Measurements from ENCODE around the gene BAG1. TPM values are rescaled to one million over a fixed set of nuclear protein-coding genes. Genes with fewer than 3 reads are reported as not detected.

BAG1 gene
- total and polyA plus RNA-seq, 2 of the 13 experiments (the other 11 are each of a cell fraction or from before 2014, with no cell fraction given) = 23.1 to 59.5 TPM

DNA sequence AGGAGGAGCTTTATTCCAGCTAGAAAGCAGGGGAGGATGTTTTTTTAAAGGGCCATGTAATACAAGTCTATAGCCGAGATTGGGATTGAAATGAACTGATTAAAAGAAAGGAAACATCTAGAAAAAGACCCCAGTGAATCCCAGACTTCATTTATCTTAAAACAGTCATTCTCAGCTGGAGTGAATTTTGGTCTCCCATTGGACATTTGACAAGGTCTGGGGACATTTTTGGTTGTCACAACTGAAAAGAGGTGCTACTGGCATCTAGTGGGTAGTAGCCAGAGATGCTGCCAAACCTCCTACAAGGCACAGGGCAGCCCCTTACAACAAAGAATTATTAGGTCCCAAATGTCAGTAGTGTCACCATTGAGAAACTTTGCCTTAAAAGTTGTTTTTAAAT is 40.8 kb downstream of the BAG1 start:
- POLR2A ChIA-PET = no interaction called here
- peak; percentile 25; the same call in 1 of the 2 replicates for TF ChIP-seq CTCF (CRISPR knock-in tag; IDR thresholded peaks at IDR 0.05)
- no peak for TF ChIP-seq ATF7-NPFF (CRISPR knock-in tag; IDR thresholded peaks at IDR 0.05; ENCODE audit: low read depth)
- no peak for TF ChIP-seq FOXO4 (CRISPR knock-in tag; conservative IDR thresholded peaks at IDR 0.05)
- Histone ChIP-seq H3K4me3 (replicated peaks in 1 of 3; ENCODE audit: insufficient read depth in 1 of 3, low read depth in 2 of 3, low read length in 3 of 3) (no peak overlapping the region), H3K79me2 (ENCODE audit: insufficient read depth, low read length) (no peaks in the 10 kb centered on the region), H3K4me1 (ENCODE audit: insufficient read depth, low read length) (peaks cover 11% of the 10 kb centered on the region), H2AFZ (ENCODE audit: low read length) (no peak overlapping the region), H3K27me3 (ENCODE audit: control insufficient read depth in 1 of 2, insufficient read depth in 2 of 2, low read length in 2 of 2) (peaks cover 0 to 8% of the 10 kb centered on the region in 2 experiments; a peak in 3 of 5 replicates), H3K9me3 (ENCODE audit: low read length) (no peaks in the 10 kb centered on the region), H3K27ac (ENCODE audit: extremely low read length, insufficient read depth, low read length) (no peak overlapping the region), H3K9ac (ENCODE audit: insufficient read depth, low read depth, low read length) (no peak overlapping the region), H4K20me1 (ENCODE audit: insufficient read depth, low read length) (no peaks in the 10 kb centered on the region), H3K4me2 (ENCODE audit: low read depth, low read length) (no peak overlapping the region), H3K36me3 (replicated peaks in 1 of 2; ENCODE audit: control insufficient read depth in 1 of 2, insufficient read depth in 2 of 2, low read length in 2 of 2) (no peaks in the 10 kb centered on the region)
- in situ Hi-C loops (cut with HindIII; ENCODE audit: extremely low pct_ligation_motif_present, low pct_unique_long_range_greater_than_20kb) (no loop called here), intact Hi-C loops (cut with micrococcal nuclease; ENCODE audit: unreplicated experiment) (loop anchor here (2.0 kb wide), 1 partner anchor 51 kb away; no protein-coding TSS in a partner anchor)
- no peak for DNase-seq (ENCODE audit: low spot score)
- no peak for FAIRE-seq
- no TSS peak for BruUV-seq (replicated peaks)
- ATAC-seq = no peak
- CTCF ChIA-PET (ENCODE audit: low intra/inter-chr PET ratio, low total read pairs) = interaction anchor here (5.0 kb wide), 1 partner anchor 142 kb away, joined by 80 read pairs; no protein-coding TSS in a partner anchor
- 0% methylated on average over 1 of the region's 1 CpG for WGBS (ENCODE audit: low lambda C conversion rate)

DNA sequence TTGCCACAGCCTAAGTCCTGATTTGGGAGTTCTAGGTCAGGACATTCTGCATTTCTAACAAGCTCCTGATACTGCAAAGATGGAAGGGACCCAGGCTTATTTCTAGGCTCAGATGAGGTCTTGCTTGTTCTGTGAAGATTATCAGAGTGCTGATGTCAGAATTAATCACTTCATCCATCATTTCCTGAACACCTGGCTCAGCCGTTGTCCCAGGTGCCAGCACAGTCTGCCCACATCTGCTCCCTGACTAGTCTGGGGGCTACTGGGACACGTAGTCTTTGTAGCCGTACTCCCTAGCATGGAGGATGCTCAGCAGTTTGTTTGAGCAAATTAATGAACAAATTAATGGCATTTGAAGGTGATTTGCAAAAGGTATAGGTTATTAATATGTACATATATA is 42.5 kb downstream of the BAG1 start:
- BruUV-seq (replicated peaks) = no TSS peak
- intact Hi-C loops (cut with micrococcal nuclease; ENCODE audit: unreplicated experiment) = no loop called here
- no peak for DNase-seq (ENCODE audit: low spot score)
- Histone ChIP-seq H3K4me3 (replicated peaks in 1 of 3; ENCODE audit: insufficient read depth in 1 of 3, low read depth in 2 of 3, low read length in 3 of 3) (no peak overlapping the region), H3K9me3 (ENCODE audit: low read length) (no peaks in the 10 kb centered on the region), H4K20me1 (ENCODE audit: insufficient read depth, low read length) (no peaks in the 10 kb centered on the region), H3K4me1 (ENCODE audit: insufficient read depth, low read length) (peaks cover 5% of the 10 kb centered on the region; the same call in 1 of the 2 replicates), H3K27me3 (ENCODE audit: control insufficient read depth in 1 of 2, insufficient read depth in 2 of 2, low read length in 2 of 2) (peaks cover 0 to 8% of the 10 kb centered on the region in 2 experiments; a peak in 2 of 5 replicates), H2AFZ (ENCODE audit: low read length) (no peak overlapping the region), H3K9ac (ENCODE audit: insufficient read depth, low read depth, low read length) (no peak overlapping the region), H3K36me3 (replicated peaks in 1 of 2; ENCODE audit: control insufficient read depth in 1 of 2, insufficient read depth in 2 of 2, low read length in 2 of 2) (no peaks in the 10 kb centered on the region), H3K4me2 (ENCODE audit: low read depth, low read length) (no peak overlapping the region), H3K79me2 (ENCODE audit: insufficient read depth, low read length) (no peaks in the 10 kb centered on the region), H3K27ac (ENCODE audit: extremely low read length, insufficient read depth, low read length) (no peak overlapping the region)
- ATAC-seq = no peak
- FAIRE-seq = no peak
- ChIA-PET POLR2A (no interaction called here), CTCF (ENCODE audit: low intra/inter-chr PET ratio, low total read pairs) (interaction anchor here (5.0 kb wide), 1 partner anchor 141 kb away, joined by 80 read pairs; no protein-coding TSS in a partner anchor)
- in situ Hi-C loops (cut with HindIII; ENCODE audit: extremely low pct_ligation_motif_present, low pct_unique_long_range_greater_than_20kb) = no loop called here
- WGBS (ENCODE audit: low lambda C conversion rate) = 78% methylated on average over 3 of the region's 3 CpGs
- no peak for TF ChIP-seq SMAD1 (CRISPR knock-in tag; IDR thresholded peaks at IDR 0.05; ENCODE audit: borderline replicate concordance, low read depth)
- no peak for TF ChIP-seq ZNF839 (CRISPR knock-in tag; IDR thresholded peaks at IDR 0.05; ENCODE audit: borderline replicate concordance)
- no peak for TF ChIP-seq GATAD1 (CRISPR knock-in tag; IDR thresholded peaks at IDR 0.05)
- TF ChIP-seq ZSCAN29 (CRISPR knock-in tag; conservative IDR thresholded peaks at IDR 0.05) = no peak
- TF ChIP-seq, protein P1, sequence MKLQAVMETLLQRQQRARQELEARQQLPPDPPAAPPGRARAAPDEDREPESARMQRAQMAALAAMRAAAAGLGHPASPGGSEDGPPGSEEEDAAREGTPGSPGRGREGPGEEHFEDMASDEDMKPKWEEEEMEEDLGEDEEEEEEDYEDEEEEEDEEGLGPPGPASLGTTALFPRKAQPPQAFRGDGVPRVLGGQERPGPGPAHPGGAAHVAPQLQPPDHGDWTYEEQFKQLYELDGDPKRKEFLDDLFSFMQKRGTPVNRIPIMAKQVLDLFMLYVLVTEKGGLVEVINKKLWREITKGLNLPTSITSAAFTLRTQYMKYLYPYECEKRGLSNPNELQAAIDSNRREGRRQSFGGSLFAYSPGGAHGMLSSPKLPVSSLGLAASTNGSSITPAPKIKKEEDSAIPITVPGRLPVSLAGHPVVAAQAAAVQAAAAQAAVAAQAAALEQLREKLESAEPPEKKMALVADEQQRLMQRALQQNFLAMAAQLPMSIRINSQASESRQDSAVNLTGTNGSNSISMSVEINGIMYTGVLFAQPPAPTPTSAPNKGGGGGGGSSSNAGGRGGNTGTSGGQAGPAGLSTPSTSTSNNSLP (IDR thresholded peaks at IDR 0.05; ENCODE audit: low read depth, low read length) = no peak
- no peak for TF ChIP-seq FOSL1 (CRISPR knock-in tag; IDR thresholded peaks at IDR 0.05; ENCODE audit: borderline replicate concordance)
- no peak for TF ChIP-seq IRF1 (CRISPR knock-in tag; IDR thresholded peaks at IDR 0.05; ENCODE audit: low read depth)
- no peak for TF ChIP-seq TOE1 (CRISPR knock-in tag; IDR thresholded peaks at IDR 0.05)
- no peak for TF ChIP-seq ZNF549 (CRISPR knock-in tag; IDR thresholded peaks at IDR 0.05)
- no peak for TF ChIP-seq HMG20B (CRISPR knock-in tag; conservative IDR thresholded peaks at IDR 0.05)

All from HepG2 (cell line).